ENCODE measurements around the gene RAB35.

RAB35 gene

GRCh38 chr12:120081641-120082040 lies 34.9 kb downstream of the RAB35 start:
- DNase-seq = no peak

DNA sequence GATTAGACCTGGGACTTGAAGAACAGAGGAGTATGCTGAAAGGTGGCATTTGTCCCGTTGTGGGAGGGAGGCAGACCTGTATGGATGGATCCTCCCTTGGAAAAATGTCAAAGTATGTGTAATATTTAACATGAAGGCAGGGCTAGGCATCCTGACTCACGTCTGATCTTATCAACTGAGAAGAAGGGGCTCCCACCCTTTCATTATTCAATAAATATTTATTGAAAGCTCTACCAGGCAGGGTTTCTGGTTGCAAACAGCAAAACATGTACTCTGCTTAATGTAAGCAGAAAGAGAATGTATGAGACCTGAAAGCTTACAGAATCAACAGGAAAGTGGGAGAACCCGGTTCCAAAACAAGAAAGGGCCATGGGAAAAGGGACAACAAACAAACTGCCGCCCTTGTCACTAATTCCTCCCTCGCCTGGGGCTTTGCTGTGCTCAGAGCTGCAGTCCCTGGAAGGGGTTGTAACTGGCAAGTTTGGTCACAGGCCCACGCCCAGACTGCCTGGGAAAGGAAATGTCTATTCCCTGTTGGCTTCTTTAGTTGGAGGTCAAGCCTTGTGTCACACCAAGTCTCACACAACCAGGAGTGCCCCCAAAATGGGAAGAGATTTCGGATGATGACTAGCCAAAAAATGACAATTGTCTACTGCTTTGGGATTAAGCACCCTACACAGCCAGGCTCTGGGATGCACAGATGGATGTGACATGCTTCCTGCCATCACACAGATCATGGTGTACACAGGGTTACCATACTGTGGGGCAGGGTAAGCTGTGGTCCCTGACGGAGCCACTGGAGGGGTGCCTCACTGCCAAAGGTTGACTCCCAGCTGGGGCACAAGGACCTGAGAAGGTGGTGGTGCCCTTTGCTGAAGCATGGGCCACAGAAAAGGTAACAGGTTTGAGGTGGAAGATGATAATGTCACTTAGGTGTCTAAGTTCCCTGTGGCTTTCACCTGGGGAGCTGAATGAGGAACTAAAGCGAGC lies 36.8 kb downstream of the RAB35 start:
- no peak for DNase-seq

DNA sequence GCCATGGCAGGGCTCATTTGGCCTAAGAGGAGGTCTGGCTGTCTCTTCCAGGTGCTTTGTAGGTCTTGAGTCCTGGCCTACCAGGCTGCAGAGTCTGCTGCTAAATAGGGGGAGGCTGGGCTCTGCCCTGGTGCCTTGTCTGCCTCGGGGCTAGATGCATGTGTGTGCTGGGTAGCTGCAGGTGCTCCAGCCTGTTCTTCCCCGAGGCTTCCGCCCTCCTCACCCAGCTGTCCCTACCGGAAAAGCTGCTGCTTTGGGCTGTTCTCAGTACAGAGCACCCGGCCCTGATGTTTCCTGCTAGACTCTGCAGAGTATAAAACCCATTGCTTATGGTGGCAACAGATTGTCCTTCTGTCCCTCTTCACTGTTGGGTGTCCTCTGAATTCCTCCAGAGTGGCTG lies 37.7 kb downstream of the RAB35 start:
- DNase-seq = no peak

- DNase-seq = no peak
Observed at GRCh38 chr12:120077260-120077659, 39.3 kb downstream of the RAB35 start.

DNA sequence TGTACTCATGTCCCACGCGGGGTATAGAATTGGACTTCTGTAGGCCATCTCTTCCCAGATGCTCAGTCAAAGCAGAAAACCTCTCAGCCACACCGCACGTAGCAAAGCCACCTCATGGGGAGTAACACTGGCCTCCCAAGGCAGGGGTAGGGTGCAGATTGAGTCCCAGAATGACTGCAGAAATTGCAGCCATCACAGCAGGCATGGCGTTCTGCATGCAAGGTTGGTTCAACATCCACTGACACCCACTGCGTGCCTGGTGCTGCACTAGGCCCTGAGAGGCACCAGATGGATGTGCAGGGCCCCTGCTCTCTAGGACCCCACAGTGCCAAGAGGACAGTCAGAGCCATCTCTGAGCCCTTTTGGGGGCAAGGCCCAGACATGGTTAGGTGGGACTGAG lies 39.9 kb downstream of the RAB35 start:
- no peak for DNase-seq

DNA sequence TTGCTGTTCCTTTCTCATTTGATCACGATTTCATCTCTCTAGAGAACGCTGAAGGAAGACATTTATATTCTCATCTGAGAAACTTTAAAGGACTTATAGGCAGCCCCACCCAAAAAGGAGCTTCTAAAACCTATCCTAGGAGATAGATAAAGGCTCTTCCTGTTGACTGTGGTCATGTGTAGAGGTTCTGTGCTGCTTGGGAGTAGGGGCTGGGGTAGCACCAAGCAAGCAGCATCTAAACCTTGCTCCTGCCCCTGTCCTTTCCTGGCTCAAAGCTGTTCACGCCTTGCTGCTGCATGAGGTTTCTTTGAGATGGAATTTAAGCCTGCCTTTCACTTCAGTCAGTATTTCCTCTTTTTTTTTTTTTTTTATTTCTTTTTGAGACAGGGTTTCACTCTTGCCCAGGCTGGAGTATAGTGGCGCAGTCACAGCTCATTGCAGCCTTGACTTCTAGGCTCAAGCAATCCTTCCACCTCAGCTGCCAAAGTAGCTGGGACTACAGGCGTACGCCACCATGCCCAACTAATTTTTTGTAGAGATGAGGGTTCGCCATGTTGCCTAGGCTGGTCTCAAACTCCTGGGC lies 41.4 kb downstream of the RAB35 start:
- no peak for DNase-seq

DNA sequence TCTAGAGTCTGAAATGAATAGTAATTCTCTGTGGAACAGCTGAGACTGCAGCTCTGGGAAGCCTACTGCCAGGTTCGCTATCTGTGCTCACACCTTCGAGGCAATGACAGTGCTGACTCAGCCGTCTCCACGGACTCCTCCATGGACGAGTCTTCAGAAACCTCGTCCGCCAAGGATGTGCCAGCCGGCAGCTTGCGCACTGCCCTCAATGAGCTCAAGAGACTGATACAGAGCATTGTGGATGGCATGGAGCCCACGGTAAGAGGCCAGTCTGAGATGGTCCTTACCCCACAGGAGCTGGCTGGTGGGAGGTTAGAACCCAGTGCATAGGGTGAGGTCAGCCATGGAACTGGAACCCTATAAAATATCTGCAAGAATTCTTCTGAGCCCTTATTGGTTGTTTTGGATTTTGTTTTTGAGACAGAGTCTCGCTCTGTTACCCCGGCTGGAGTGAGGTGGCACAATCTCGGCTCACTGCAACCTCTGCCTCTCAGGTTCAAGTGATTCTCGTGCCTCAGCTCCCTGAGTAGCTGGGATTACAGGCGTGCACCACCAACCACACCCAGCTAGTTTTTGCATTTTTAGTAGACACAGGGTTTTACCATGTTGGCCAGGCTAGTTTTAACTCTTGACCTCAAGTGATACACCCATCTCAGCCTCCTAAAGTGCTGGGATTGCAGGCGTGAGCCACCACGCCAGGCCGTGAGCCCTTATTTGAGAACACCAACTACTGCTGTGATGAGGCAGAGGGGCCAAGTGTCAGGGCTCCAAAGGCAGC lies 43.9 kb downstream of the RAB35 start:
- DNase-seq = no peak

DNA sequence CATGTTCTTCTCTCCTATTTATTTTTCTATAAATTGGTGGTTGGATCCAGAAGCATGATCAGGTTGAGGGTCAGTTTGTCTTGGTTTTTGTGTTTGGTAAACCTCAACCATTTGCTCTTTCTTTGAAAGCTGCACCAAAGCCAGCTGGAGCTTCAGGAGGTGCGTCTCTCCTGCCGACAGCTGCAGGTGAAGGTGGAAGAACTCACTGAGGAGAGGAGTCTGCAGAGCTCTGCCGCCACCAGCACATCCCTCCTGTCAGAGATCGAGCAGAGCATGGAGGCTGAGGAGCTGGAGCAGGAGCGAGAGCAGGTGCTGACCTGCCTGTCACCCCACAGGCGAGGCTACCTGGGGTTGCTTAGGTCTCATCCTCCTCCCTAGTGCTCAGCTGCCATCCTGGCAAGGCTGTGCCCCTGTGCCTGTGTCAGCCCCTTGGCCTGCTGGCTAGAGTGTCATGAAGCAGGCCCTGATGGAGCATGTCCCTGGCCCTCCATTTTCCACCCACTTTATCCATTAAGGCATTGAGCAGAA lies 45.0 kb downstream of the RAB35 start:
- DNase-seq = no peak

- DNase-seq = no peak
Observed at GRCh38 chr12:120069278-120069677, 47.3 kb downstream of the RAB35 start.

- DNase-seq = no peak
Observed at GRCh38 chr12:120067901-120068300, 48.7 kb downstream of the RAB35 start.

DNA sequence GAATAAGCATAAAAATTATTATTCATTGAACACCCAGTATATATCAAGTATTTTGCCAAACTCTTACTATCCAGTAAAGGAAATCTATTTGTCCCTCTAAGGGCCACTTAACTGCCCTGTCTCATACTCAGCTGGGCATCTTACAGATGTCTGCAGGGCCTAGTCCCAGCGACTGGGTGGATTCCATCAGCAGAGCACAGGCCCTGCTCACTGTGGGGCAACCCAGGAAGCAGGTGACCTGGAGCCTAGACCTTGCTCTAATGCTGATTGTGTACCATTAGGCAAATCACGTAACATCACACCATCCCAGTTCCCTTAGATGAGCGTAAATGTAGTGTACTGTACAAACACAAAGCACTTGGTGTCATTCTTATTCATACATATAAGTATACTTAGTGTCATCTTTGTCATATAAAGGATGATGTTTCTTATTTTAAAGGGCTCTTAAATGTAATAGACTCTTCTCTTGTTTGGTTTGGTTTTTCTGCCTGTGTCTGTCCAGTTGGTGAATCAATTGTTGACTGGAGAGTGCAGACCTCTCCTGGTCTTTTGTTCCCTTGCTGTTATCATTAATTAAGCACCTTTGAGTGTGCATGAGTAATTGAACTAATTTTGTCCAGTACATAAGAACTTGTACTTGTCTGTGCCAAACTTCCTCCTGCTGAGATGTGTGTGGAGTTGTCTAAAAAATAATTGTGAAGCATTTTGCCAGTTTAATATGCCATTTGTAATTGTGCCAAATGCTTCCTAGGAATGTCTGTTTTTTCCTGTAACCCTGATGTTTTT lies 49.3 kb downstream of the RAB35 start:
- DNase-seq = no peak

DNA sequence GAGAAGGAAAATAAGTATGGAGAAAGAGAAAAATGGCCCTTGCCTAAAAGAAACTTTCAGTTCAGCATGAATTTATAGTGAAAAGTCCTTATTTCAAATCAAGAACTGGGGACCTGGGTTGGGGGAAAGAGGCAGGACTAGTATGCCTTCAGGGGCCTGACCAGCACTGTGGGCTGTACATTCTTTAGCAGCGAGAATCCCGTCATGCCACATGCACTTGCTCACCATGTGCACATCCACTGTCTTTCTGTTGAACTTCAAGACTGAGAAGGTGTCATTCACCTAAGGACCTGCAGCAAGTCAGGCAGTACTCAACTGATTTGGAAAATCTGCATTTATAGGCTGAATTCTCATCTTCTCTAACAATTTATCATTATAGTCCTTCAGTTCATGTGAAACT lies 50.2 kb downstream of the RAB35 start:
- DNase-seq = no peak

- no peak for DNase-seq
Observed at GRCh38 chr12:120065472-120065871, 51.1 kb downstream of the RAB35 start.

GRCh38 chr12:120064054-120064940 lies 52.3 kb downstream of the RAB35 start:
- no peak for DNase-seq

DNA sequence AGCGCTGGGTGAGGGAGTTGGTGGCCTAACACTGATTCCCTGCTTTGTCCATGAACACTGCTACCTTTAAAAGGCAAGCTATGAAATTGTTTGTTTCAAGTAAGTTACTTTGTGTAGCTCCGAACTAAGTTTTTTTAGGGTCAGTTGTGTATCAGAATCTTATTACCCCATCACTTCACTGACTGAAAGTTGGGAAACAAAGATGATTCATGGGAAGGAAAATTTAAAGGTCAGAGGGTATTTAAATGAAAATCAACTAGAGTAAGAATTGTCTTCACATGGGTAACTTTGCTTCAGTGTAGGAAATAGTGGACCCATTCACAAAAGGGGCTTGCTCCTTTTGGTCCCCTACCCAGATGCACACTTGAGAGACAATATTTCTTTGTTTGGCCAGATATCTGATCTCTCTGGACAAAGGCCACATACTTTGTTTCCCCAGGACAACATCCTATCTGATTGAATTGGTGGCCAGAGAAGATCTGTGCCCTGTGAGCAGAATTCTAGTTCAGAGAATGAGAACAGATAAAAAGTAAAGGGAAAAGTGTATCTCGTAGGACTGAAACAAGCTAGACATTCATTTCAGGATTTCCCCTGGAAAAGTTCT lies 53.5 kb downstream of the RAB35 start:
- no peak for DNase-seq

DNA sequence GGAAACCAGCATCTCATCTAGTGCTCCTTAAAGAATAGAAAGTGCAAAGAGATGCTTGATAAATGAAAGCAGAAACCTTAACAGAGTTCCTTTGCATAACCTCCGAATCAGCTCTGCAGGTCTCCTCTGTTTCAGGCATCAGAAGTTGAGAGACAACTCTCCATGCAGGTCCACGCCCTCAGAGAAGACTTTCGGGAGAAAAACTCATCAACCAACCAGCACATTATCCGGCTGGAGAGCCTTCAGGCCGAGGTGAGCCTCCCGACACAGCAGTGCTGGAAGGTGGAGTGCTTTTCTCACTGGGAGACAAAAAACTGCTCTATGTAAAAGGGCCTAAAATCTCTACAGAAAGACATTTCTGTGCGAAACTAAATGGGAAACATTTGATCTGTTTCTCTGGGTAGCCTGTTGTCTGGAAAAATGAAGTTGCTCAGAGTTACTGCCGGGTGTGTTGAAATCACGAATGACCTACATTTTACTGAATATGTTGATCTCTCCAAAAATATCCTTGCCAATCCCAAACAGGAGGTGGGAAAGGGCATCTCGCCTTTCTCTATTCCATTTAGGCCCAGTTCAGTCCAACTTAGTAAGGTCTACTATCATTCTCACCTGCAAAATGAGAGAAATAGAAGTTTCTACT lies 54.9 kb downstream of the RAB35 start:
- DNase-seq = no peak

DNA sequence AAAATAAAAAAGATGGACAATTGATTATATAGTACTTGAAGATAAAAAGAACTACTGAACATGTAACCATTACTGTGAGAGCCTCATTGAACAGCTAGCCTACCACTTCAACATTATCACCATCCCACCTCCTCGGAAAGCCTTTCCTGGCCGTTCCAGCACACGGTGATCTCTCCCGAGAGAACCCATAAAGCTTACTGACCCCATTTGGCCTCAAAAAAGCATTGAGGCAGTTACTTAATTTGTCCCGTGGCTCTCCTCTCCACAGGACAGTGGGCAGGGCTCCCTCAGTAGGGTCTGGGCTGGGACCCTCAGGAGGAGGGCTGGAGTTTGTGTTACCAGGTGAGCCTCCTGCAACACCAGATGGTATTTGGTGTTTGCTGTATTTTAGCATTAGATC lies 55.8 kb downstream of the RAB35 start:
- DNase-seq = no peak

DNA sequence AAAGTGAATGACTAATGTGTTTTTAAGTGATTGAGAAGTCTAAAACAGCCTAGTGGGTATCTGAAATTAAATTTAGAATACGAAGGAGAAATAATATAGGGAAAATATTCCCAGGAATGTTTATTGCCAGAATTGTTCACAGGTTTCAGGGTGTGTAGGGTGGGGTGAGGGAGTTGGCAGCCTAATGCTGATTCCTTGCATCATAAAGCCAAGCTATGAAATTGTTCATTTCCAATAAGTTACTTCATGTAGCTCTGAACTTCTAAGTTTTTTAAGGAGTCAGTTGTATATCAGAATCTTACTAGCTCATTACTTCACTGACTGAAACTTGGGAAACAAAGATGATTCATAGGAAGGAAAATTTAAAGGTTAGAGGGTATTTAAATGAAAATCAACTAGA lies 56.4 kb downstream of the RAB35 start:
- DNase-seq = no peak

- no peak for DNase-seq
Observed at GRCh38 chr12:120056739-120057138, 59.8 kb downstream of the RAB35 start.

DNA sequence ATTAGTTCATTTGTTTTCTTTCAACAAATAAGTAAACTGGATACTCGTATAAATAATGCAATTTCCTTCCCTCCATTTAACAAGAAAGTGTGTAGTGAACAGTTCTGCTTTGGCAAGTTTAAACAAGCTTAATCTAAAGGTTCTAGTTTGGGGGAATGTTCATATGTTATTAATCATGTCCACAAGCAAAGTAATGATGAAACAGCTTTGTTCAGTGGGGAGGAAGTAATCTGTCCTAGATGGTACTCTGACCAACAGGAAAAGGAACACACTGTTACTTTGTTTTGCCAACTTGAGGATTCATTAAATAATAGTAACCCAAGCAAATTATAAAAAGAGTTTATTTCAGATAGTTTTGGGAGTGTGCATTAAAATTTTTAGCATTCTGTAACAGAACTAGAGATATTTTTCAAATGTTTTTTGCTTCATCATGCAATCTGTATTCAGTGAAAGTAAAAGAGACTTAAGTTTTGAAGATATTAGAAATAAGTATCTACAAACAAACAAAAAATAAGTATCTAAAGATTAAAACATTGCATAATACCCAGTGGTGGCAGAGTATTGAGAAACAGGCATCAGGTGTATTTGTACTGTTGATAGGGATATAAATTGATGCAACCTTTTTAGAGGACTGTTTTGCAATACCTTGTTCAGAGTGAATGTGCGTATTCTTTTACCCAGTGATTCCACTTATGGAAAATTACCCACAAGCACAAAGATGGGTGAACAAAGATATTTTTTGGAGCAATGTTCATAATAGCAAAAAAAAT lies 61.1 kb downstream of the RAB35 start:
- DNase-seq = no peak
